Measurements from ENCODE around the gene UNC13B.

Gene UNC13B

DNA sequence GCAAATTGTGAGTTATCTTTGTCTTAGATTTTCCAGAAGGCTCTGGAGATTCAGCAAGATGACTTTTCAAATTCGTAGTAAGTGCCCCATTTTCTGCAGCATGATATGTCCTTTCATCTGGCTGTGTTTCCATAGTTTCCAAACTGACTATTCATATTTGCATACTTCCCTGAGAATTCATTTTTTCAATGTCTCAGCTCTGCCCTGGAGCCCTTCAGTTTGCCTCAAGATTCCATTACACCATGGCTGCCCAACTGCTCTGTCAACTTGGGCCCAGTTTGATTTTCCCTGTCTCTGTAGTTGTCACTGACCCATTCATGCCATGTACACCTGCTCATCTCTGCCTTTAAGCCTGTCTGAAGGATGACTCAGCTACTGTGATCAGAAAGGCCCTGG lies 233.9 kb downstream of the UNC13B start:
- no peak overlapping the region for H3K27ac ChIP-seq
- TF ChIP-seq, protein P1, sequence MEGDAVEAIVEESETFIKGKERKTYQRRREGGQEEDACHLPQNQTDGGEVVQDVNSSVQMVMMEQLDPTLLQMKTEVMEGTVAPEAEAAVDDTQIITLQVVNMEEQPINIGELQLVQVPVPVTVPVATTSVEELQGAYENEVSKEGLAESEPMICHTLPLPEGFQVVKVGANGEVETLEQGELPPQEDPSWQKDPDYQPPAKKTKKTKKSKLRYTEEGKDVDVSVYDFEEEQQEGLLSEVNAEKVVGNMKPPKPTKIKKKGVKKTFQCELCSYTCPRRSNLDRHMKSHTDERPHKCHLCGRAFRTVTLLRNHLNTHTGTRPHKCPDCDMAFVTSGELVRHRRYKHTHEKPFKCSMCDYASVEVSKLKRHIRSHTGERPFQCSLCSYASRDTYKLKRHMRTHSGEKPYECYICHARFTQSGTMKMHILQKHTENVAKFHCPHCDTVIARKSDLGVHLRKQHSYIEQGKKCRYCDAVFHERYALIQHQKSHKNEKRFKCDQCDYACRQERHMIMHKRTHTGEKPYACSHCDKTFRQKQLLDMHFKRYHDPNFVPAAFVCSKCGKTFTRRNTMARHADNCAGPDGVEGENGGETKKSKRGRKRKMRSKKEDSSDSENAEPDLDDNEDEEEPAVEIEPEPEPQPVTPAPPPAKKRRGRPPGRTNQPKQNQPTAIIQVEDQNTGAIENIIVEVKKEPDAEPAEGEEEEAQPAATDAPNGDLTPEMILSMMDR (conservative IDR thresholded peaks at IDR 0.05), result no peak

DNA sequence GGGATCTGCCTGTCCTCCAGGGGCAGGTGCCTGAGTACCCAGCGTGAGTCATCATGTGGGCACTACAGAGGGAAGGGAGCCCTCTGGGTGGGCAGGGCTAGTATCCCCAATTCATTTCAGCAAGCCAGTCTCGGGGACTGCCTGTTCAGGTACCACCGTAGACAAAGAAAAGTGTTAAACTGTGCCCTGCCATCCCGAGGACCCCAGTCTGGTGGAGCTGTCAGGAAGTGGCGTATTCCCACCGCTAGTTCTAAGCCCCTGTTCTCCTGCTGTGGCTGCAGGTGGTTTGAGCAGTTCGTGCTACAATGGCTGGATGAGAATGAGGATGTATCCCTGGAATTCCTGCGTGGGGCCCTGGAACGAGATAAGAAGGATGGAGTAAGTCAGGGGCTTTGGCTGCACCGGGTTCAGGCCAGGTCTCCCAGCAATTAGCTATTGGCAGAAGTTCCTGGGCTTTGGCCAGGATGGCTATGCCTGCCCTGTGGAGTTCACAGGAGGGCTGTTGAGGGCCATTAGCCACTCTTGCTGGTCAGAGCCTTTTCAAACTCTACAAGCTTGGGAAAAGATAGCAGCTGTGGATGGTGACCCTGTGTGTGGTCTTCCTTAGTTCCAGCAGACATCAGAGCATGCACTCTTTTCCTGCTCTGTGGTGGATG lies 234.9 kb downstream of the UNC13B start:
- no peak overlapping the region for H3K27ac ChIP-seq
- TF ChIP-seq, protein P1 (conservative IDR thresholded peaks at IDR 0.05), result no peak

DNA sequence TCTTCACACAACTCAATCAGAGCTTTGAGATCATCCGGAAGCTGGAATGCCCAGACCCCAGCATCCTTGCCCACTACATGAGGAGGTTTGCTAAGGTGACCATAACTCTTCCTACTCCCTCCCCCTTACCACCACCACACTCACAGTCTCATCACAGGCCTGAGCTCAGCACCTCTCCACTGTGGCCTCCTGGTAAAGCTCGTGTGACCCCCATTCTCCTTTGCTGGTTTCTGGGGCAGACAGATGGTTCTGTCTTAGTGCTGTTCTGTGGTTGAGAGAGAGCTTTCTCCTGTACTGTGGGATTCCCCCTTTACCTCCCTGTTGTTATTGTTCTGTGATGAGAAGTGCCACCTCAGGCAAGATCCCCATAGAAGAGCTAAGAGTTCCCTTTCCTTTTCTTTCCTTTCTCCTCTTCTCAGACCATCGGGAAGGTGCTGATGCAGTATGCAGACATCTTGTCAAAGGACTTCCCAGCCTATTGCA lies 235.4 kb downstream of the UNC13B start:
- no peak overlapping the region for H3K27ac ChIP-seq
- TF ChIP-seq, protein P1 (conservative IDR thresholded peaks at IDR 0.05), result no peak

DNA sequence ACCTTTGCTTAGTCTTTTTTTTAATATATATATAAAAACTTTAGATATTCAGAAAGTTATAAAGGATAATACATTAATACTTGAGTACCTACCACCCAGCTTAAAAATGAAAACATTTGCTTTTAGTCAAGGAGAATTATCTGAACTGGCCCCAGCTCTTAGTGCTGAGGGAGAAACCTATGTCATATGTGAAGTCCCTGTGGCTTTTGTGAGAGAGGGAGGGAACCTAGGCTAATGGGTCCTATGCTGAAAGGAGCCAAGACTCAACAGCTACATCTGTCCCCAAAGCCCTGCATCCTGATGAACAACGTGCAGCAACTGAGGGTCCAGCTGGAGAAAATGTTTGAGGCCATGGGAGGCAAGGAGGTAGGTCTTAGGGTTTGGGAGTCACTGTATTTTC lies 236.1 kb downstream of the UNC13B start:
- TF ChIP-seq, protein P1 (conservative IDR thresholded peaks at IDR 0.05), result no peak
- no peak overlapping the region for H3K27ac ChIP-seq

DNA sequence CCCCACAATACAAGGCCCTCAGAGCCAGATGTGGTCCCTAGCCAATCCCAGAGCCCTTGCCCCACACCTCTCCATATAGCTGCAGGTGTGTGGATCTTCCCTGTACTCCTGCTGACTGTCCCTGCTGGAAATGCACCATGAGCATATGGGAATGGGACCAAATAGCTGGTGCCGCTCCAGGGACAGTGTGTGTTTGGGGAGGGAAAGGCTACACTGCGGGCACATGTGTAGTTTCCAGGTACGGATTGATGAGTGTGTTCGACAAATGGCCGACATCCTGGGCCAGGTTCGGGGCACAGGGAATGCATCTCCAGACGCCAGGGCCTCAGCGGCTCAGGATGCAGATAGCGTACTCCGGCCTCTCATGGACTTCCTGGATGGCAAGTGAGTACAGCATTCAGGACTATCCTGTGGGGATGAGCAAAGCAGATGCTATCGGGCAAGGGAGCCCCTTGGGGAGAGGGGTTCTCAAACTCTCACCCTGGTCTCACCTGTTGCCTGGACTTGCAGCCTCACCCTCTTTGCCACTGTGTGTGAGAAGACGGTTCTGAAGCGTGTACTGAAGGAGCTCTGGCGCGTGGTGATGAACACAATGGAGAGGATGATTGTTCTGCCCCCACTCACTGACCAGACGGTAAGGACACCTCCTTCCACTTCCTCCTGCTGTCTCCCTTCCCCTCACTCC lies 237.0 kb downstream of the UNC13B start:
- TF ChIP-seq, protein P1 (conservative IDR thresholded peaks at IDR 0.05), result no peak
- no peak overlapping the region for H3K27ac ChIP-seq

DNA sequence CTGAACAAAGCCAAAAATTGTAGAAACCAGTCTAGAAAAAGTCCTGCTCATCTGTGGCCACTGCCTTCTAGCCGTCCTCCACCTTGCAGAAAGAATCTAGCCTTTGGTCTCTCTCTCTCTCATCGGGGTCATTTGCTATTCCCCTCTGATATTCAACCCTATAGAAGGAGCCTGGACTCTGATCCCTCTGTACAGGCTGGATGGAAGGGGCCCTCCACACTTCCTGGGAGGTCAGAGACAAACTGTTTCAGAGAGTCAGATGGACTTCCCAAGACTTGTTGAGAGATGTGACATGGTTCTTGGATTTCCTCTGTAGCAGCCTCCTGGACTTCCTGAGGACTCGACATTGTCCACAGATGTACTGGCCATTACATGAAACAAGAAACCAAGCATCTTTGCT lies 243.1 kb downstream of the UNC13B start:
- TF ChIP-seq, protein P1 (conservative IDR thresholded peaks at IDR 0.05), result no peak
- H3K27ac ChIP-seq, result no peak overlapping the region

DNA sequence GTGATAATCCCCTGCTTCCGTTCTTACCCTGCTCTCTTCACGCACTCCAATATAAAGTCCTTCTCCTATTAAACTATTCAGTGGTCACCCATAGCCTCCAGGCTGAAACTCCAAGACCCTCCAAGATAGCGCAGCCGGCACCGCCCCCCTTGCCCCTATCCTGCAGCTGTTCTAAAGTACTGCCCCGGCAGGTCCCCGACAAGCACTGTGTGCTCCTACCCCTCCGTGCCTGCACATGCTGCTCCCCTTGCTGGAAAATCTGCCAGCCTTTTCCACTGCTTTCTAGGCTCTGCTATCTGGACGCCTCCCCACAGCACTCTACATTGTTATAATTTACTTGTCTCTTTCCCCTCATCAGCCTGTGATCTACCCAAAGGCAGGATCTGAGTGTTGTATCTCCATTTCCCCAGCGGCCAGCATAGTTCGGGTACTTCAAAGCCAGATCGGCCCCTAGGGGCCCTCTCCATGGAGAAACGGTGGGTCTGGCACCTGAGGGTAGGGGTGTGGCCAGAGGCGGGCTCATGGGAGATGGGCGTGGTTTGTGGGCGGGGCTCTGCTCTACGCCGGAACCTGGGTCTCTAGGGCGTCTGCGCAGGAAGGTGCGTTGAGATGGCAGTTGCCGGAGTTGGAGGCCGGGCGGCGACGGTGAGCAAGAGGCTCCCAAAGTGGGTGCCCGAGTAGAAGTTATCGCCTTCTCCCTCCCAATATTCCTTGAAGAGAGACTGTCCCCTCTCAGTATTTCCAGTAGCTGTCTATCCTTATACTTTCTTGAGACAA lies 244.6 kb downstream of the UNC13B start:
- TF ChIP-seq, protein P1 (conservative IDR thresholded peaks at IDR 0.05), result no peak
- no peak overlapping the region for H3K27ac ChIP-seq
